ENCODE measurements around the gene MBNL1.
A peak's percentile ranks its signal among the peaks of the same experiment; 100 is the strongest.

The MBNL1 gene

DNA sequence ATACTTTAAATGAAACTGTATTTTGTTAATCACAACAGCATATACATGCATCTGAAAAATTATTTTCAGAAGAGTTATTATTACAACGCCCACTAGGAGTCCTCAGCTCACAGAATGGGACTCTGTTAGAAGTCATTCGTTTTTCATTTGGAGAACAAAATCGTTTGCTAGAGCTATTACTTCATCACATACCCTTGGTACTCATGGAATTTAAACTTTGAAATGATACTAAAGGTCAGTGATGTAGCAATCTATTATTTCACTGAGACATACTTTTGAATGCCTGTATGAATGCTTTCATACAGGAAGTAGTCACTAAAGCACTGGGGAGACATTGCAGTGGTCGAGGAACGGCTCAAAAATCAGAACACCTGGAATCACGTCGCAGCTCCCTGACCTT is 198.1 kb downstream of the MBNL1 start:
- intact Hi-C loops (cut with DNase I; ENCODE audit: low total_unique reads), result no loop called here
- Histone ChIP-seq H3K4me1 (peaks cover 0 to 51% (median 2%) of the 10 kb centered on the region in 4 donors), H3K36me3 (peaks cover 30 to 35% (median 32%) of the 10 kb centered on the region in 3 donors), H3K27ac (no peak overlapping the region), H3K27me3 (no peaks in the 10 kb centered on the region), H3K4me3 (no peak overlapping the region), H3K9me3 (no peaks in the 10 kb centered on the region)
- TF ChIP-seq, protein P1, sequence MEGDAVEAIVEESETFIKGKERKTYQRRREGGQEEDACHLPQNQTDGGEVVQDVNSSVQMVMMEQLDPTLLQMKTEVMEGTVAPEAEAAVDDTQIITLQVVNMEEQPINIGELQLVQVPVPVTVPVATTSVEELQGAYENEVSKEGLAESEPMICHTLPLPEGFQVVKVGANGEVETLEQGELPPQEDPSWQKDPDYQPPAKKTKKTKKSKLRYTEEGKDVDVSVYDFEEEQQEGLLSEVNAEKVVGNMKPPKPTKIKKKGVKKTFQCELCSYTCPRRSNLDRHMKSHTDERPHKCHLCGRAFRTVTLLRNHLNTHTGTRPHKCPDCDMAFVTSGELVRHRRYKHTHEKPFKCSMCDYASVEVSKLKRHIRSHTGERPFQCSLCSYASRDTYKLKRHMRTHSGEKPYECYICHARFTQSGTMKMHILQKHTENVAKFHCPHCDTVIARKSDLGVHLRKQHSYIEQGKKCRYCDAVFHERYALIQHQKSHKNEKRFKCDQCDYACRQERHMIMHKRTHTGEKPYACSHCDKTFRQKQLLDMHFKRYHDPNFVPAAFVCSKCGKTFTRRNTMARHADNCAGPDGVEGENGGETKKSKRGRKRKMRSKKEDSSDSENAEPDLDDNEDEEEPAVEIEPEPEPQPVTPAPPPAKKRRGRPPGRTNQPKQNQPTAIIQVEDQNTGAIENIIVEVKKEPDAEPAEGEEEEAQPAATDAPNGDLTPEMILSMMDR (IDR thresholded peaks at IDR 0.05), result peak; percentile 30 to 38
- DNase-seq, result no peak

GRCh38 chr3:152469248-152470025 is 200.7 kb downstream of the MBNL1 start:
- H3K4me1 ChIP-seq, result peaks cover 0 to 38% (median 7%) of the 10 kb centered on the region in 4 donors
- H3K9me3 ChIP-seq, result no peaks in the 10 kb centered on the region
- TF ChIP-seq, protein P1 (IDR thresholded peaks at IDR 0.05), result no peak
- H3K27me3 ChIP-seq, result no peaks in the 10 kb centered on the region
- H3K4me3 ChIP-seq, result no peak overlapping the region
- intact Hi-C loops (cut with DNase I; ENCODE audit: low total_unique reads), result loop anchor here (5.0 to 10.0 kb wide), 2 partner anchors 55 to 397 kb away; no protein-coding TSS in a partner anchor
- no peak overlapping the region for H3K27ac ChIP-seq
- peaks cover 12 to 24% (median 14%) of the 10 kb centered on the region in 3 donors for H3K36me3 ChIP-seq
- no peak for DNase-seq

DNA sequence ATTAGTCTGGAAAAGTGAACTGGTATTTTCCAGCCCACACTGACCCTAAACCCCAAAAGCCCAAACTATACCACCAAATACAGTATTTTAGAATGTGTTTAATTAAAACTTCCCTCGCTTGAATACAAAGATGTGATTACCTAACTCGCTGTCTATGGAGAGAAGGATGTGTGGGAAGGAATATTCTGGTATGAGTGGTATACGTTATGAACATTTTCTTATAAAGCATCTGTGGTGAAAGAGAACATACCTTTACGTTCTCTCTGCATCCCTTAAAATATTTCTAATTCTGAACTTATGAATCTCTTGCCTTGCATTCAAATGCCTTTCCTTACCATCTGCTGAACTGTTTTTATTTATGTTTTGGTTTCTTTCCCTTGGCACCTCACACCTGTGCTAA is 201.4 kb downstream of the MBNL1 start:
- Histone ChIP-seq H3K9me3 (peaks cover 0 to 2% (median 0%) of the 10 kb centered on the region in 3 donors), H3K36me3 (peaks cover 6 to 20% (median 10%) of the 10 kb centered on the region in 3 donors), H3K27ac (no peak overlapping the region), H3K4me3 (no peak overlapping the region), H3K27me3 (no peaks in the 10 kb centered on the region), H3K4me1 (peaks cover 0 to 32% (median 7%) of the 10 kb centered on the region in 4 donors)
- DNase-seq, result no peak
- TF ChIP-seq, protein P1 (IDR thresholded peaks at IDR 0.05), result no peak
- intact Hi-C loops (cut with DNase I; ENCODE audit: low total_unique reads), result loop anchor here (5.0 to 10.0 kb wide), 2 partner anchors 55 to 398 kb away; no protein-coding TSS in a partner anchor

- H3K9me3 ChIP-seq, result peaks cover 0 to 10% (median 0%) of the 10 kb centered on the region in 3 donors
- peaks cover 0 to 26% (median 7%) of the 10 kb centered on the region in 4 donors for H3K4me1 ChIP-seq
- no peak overlapping the region for H3K4me3 ChIP-seq
- peak overlapping the region in 1 of 2 donors; percentile 13 for H3K27ac ChIP-seq
- H3K36me3 ChIP-seq, result peaks cover 0 to 12% (median 2%) of the 10 kb centered on the region in 3 donors
- intact Hi-C loops (cut with DNase I; ENCODE audit: low total_unique reads), result loop anchor here (5.0 to 10.0 kb wide), 2 partner anchors 54 to 399 kb away; no protein-coding TSS in a partner anchor
- DNase-seq, result no peak
- H3K27me3 ChIP-seq, result no peaks in the 10 kb centered on the region
- TF ChIP-seq, protein P1 (IDR thresholded peaks at IDR 0.05), result no peak
Observed at GRCh38 chr3:152470893-152471292, 202.2 kb downstream of the MBNL1 start.

DNA sequence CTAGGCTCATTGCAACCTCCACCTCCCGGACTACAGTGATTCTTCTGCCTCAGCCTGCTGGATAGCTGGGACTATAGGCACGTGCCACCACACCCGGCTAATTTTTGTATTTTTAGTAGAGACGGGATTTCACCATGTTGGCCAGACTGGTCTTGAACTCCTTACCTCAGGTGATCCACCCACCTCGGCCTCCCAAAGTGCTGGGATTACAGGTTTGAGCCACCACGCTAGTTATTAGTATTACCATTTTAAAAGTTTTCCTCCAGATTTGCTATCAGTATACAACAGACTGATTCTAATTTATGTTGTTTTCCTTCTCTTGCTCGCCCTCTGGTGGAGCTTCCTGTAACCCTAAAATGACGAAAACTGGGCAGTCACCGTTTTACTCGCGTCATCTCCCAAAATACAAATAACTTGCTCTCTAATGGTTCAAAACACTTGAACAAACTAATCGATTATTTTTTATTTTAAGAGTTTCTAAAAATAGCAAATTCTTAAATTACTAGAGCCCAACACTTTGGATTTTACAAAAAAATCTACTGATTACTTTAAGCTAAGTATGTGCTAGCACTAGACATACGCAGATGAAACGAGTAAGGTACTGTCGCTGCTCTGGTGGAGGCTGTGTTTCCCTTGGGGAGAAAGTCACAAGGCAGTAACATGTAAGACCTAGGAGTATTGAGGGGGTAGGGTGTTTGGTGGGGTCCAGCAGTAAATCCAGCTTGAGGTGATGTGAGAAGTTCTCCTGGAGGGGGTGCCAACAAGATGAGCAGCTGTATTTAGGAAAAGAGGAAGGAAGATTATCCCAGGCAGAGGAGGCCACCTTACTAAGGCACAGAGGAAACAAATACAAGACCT is 203.3 kb downstream of the MBNL1 start:
- peaks cover 0 to 18% (median 7%) of the 10 kb centered on the region in 4 donors for H3K4me1 ChIP-seq
- H3K27me3 ChIP-seq, result no peaks in the 10 kb centered on the region
- H3K27ac ChIP-seq, result peak overlapping the region; percentile 39 to 72
- TF ChIP-seq, protein P1 (IDR thresholded peaks at IDR 0.05), result peak; percentile 74 to 79
- intact Hi-C loops (cut with DNase I; ENCODE audit: low total_unique reads), result loop anchor here (5.0 to 10.0 kb wide), 2 partner anchors 53 to 400 kb away; no protein-coding TSS in a partner anchor
- DNase-seq, result peak; percentile 80 to 81
- H3K4me3 ChIP-seq, result peak overlapping the region; percentile 29 to 34
- H3K36me3 ChIP-seq, result peaks cover 0 to under 1% (median 0%) of the 10 kb centered on the region in 3 donors
- H3K9me3 ChIP-seq, result peaks cover 0 to 11% (median 0%) of the 10 kb centered on the region in 3 donors
